IPS DF 4.7 (cell line): ENCODE measurements around the gene SH2D3C.
A peak's percentile ranks its signal among the peaks of the same experiment; 100 is the strongest.

ENCODE experiments used
- DNase-seq: peaks from one replicate; pipeline ENCODE4 v3.0.0-alpha.2; 2013; ENCODE audit warnings: low spot score; ENCODE audit errors: extremely low read depth

Gene SH2D3C

GRCh38 chr9:127721391-127721821 lies 57.1 kb downstream of the SH2D3C start:
- DNase-seq, result no peak

- DNase-seq, result no peak
These were observed 57.6 kb downstream of the SH2D3C start for GRCh38 chr9:127720865-127721227.

GRCh38 chr9:127720031-127720864 lies 58.2 kb downstream of the SH2D3C start:
- no peak for DNase-seq

- DNase-seq, result no peak
These were observed 60.7 kb downstream of the SH2D3C start for GRCh38 chr9:127717766-127718165.

- no peak for DNase-seq
These were observed 62.1 kb downstream of the SH2D3C start for GRCh38 chr9:127716412-127716811.

GRCh38 chr9:127715470-127716337 lies 62.8 kb downstream of the SH2D3C start, which contains the start of the genes PTRH1 and TTC16:
PTRH1 (minus strand) TSS chr9:127715663; CDS start chr9:127715639, 24 bp downstream.
TTC16 (plus strand) TSS chr9:127716079; CDS start chr9:127716146, 67 bp downstream.
- peak; percentile 85 for DNase-seq

- DNase-seq, result no peak
These were observed 63.5 kb downstream of the SH2D3C start for GRCh38 chr9:127714951-127715469.

GRCh38 chr9:127714020-127714750 lies 64.3 kb downstream of the SH2D3C start:
- no peak for DNase-seq

GRCh38 chr9:127712867-127713266 lies 65.6 kb downstream of the SH2D3C start:
- DNase-seq, result no peak

- DNase-seq, result no peak
These were observed 66.1 kb downstream of the SH2D3C start for GRCh38 chr9:127712371-127712770.

- no peak for DNase-seq
These were observed 66.6 kb downstream of the SH2D3C start for GRCh38 chr9:127711831-127712274.

- no peak for DNase-seq
These were observed 67.2 kb downstream of the SH2D3C start for GRCh38 chr9:127711226-127711701.

GRCh38 chr9:127710204-127710783 lies 68.2 kb downstream of the SH2D3C start:
- DNase-seq, result no peak

- no peak for DNase-seq
These were observed 69.4 kb downstream of the SH2D3C start for GRCh38 chr9:127708952-127709587.

GRCh38 chr9:127707766-127708165 lies 70.7 kb downstream of the SH2D3C start:
- DNase-seq, result no peak

- no peak for DNase-seq
These were observed 71.6 kb downstream of the SH2D3C start, which contains the start of gene CFAP157 for GRCh38 chr9:127706836-127707241. CFAP157 (plus strand) TSS chr9:127706988; CDS start chr9:127707032, 44 bp downstream.

GRCh38 chr9:127705577-127706379 lies 72.7 kb downstream of the SH2D3C start:
- DNase-seq, result no peak

GRCh38 chr9:127703289-127703946 lies 75.0 kb downstream of the SH2D3C start:
- no peak for DNase-seq
